ENCODE data around the gene AURKAIP1. TPM values are rescaled to one million over a fixed set of nuclear protein-coding genes. Genes with fewer than 3 reads are reported as not detected.

The AURKAIP1 gene
- polyA plus RNA-seq, 1 of the 3 experiments (the other 2 are of a cell fraction): 214 TPM

- peaks cover 20 to 52% of the 10 kb centered on the region in 2 experiments; a peak in 3 of 4 replicates for H3K4me1 ChIP-seq (ENCODE audit: control insufficient read depth in 1 of 2, insufficient read depth in 2 of 2, low read depth in 1 of 2, low read length in 1 of 2)
- 0 out of 2 replicates have a peak within 1 kb of the TSS, but pooled peaks have one; percentile 41 for H2AFZ ChIP-seq (ENCODE audit: low read depth)
- DNase-seq: no peak
- H3K27me3 ChIP-seq (ENCODE audit: insufficient read depth): no peaks in the 10 kb centered on the region
- no peak within 1 kb of the TSS for H3K4me3 ChIP-seq (ENCODE audit: low read depth in 2 of 2, low read length in 1 of 2)
- H3K9ac ChIP-seq: peak within 1 kb of the TSS; percentile 67; the same call in 1 of the 2 replicates
- 86% methylated on average over 25 of the region's 29 CpGs for WGBS (ENCODE audit: low lambda C conversion rate)
- H3K4me2 ChIP-seq: peak within 1 kb of the TSS; percentile 70; the same call in 1 of the 2 replicates
- H4K20me1 ChIP-seq (ENCODE audit: insufficient read depth): no peaks in the 10 kb centered on the region
- H3K9me3 ChIP-seq: no peaks in the 10 kb centered on the region
- ChIA-PET POLR2A (interaction anchor here (1.0 to 1.6 kb wide), 2 partner anchors 11 to 17 kb away, joined by 3 to 6 read pairs; partner anchors contain the start of gene AURKAIP1), CTCF (interaction anchor here (0.8 to 3.6 kb wide), 2 partner anchors 12 kb away, joined by 4 to 37 read pairs; no protein-coding TSS in a partner anchor)
- peaks cover 7% of the 10 kb centered on the region for H3F3A ChIP-seq (replicated peaks; ENCODE audit: insufficient read depth)
- H3K79me2 ChIP-seq (ENCODE audit: insufficient read depth): no peaks in the 10 kb centered on the region
- no peaks in the 10 kb centered on the region for H3K9me2 ChIP-seq
- H3K27ac ChIP-seq (ENCODE audit: low read depth in 2 of 2, low read length in 1 of 2): peak within 1 kb of the TSS; percentile 88 to 98
- no peak for TF ChIP-seq IRF3 (IDR thresholded peaks at IDR 0.05; ENCODE audit: low read depth, low read length)
- TF ChIP-seq SMC3 (IDR thresholded peaks at IDR 0.05; ENCODE audit: low read depth, low read length): no peak
- no peak for TF ChIP-seq REST (IDR thresholded peaks at IDR 0.05; ENCODE audit: low read depth, low read length)
- TF ChIP-seq RXRA (IDR thresholded peaks at IDR 0.05; ENCODE audit: borderline replicate concordance, low read depth): no peak
- no peak for TF ChIP-seq TCF12 (IDR thresholded peaks at IDR 0.05)
- TF ChIP-seq NFIC (IDR thresholded peaks at IDR 0.05; ENCODE audit: borderline replicate concordance): no peak
- TF ChIP-seq EZH2phosphoT487 (IDR thresholded peaks at IDR 0.05; ENCODE audit: borderline replicate concordance, low read depth): no peak
- TF ChIP-seq ZBTB33 (IDR thresholded peaks at IDR 0.05; ENCODE audit: borderline replicate concordance, low read depth): no peak
- no peak for TF ChIP-seq GATA2 (CRISPR knock-in tag; IDR thresholded peaks at IDR 0.05)
- H3K36me3 ChIP-seq (replicated peaks in 1 of 2; ENCODE audit: control insufficient read depth in 1 of 2, insufficient read depth in 2 of 2, low read length in 1 of 2): no peaks in the 10 kb centered on the region
Observed at GRCh38 chr1:1358433-1359271, 16.4 kb downstream of the AURKAIP1 start, which contains the start of gene MXRA8. TSS of gene MXRA8 (minus strand) at chr1:1358555. CDS start at chr1:1358504, 51 bp downstream.
